SIG-M5 (cell line): Measurements from ENCODE around the gene CEP85.

Experiments used
- DNase-seq: peaks from one replicate; lab custom pipeline; 2025; lab: John Stamatoyannopoulos, UW

Gene CEP85

GRCh38 chr1:26317146-26317545, 83.1 kb downstream of the CEP85 start:
- DNase-seq, result no peak

DNA sequence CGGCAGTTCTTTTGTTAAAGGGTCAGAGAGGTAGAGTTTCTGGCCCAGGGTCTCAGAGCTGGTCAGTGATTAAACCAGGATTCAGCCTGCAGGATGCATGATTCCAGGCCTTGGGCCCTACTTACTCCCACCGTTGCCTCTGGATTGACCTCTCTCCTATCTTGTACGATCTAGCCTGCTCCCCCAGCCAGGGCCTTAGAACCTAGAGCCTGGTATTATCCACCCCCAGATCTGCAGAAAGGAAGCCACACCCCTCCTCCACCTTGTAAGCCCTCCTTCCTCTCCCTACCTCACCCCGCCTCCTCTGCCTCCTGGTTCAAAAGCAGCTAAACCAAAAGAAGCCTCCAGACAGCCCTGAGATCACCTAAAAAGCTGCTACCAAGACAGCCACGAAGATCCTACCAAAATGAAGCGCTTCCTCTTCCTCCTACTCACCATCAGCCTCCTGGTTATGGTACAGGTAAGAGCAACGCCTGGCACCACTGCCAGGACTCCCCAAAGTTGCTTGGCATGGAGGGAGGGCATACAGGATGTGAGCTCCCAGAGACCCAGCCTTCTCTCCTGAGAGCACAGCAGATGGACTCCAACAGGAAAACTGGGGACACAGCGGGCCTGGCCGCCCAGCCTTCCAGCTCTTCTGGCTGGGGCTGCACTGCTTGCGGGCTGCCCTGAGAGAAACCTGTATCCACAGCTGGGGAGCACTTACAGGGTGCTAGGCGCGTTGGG, 83.8 kb downstream of the CEP85 start, which contains the start of gene CD52:
Gene CD52, plus strand, starts transcription at position 347 of the 726 bp plus-strand sequence. Its CDS starts 60 bp downstream, at position 407.
- DNase-seq, result no peak

DNA sequence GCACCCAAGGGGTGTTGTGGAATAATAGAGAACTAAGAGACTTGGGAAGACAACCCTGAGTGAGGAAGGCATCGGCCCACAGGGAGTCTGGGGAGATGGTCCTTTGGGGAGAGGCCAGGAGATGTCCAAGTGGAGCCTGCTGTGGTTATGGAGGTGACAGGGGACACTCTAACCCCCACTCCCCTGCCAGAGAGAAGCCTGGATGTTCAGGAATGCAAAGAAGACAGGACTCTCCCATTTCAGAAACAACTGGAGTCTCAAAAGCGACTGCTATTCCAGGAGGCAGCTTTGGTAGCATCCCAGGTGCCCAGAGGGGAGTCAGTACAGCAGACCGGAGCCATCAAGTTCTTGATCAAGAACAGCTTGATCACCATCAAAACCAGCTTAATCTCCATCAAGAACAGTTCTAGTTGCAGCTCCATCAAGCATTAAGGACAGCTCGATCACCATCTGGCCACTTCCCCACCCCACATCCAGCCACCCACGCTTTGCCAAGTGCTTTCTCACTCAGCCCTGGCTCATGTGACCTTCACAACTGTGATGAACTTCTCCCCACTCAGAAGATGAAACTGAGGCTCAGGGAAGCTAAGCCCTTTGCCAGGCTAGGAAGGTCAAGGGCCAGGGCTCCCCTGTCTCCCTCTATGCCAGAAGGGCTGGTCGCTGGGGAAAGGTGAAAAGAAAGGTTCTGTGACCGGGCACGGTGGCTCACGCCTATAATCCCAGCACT, 84.5 kb downstream of the CEP85 start:
- DNase-seq, result no peak

DNA sequence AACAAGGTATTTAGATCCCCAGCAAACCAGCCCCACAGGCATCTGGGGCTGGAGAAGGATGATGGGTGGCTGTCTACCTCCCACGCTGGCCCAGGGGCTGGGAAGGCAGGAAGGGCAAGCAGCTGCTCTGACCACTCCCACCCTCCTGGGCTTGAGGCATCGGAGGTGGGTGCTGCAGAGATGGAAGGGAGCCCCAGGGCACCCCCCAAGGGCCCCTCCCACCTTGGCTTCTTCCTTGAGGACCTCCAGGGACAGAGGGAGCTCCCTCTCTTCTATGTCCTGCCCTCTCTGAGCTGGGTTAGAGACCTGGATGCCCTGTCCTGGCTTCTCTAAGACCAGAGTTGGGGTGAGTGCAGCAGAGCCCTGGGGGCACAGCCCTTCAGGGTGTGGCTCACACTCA, 86.9 kb downstream of the CEP85 start:
- DNase-seq, result no peak

- peak; percentile 33 for DNase-seq
Measured at GRCh38 chr1:26321315-26322041, 87.5 kb downstream of the CEP85 start.

DNA sequence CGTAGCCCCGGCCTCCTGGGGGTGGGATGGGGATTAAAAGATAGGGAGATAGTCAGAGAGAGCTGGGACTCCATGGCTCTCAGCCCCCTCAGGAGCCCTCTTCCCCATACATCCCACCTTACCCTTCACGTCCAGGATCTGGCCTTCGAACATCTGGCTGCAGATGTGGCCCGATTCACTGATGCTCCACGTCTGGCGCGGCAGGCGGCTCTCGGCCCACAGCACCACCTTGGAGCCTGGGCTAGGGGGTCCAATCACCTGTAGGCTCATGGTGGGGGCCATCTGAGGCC, 88.0 kb downstream of the CEP85 start:
- no peak for DNase-seq

DNA sequence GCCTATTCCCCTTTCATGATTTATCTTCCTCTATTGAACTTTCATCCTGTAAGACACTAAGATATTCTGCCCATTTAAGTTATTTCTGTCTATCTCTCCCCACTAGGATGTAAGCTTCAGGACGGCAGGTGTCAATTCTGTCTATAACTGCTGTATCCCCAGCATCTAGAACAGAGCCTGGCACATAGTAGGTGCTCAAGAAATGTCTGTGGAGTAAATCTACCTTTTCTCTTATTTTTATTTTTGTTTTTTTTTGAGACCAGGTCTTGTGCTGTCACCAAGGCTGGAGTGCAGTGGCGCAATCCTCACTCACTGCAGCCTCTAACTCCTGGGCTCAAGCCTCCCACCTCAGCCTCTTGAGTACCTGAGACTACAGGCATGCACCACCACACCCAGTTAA, 89.4 kb downstream of the CEP85 start:
- DNase-seq, result no peak

DNA sequence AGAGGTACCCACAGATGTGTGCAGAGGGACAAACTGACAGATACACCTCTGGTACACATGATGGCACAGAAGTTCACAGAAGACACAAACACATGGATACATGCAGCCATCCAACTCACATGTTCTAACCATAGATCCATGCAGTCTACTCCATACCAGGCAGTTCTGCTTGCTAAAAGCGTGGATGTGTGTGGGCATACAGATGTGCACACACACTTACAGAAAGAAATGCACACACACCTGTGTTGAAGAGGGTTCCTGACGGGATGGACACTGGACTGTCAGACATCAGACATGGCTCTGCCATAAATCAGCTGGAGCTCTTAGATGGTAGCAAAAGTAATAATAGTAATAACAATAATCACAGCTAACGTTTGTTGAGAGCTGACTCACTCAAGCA, 90.5 kb downstream of the CEP85 start:
- DNase-seq, result no peak

DNA sequence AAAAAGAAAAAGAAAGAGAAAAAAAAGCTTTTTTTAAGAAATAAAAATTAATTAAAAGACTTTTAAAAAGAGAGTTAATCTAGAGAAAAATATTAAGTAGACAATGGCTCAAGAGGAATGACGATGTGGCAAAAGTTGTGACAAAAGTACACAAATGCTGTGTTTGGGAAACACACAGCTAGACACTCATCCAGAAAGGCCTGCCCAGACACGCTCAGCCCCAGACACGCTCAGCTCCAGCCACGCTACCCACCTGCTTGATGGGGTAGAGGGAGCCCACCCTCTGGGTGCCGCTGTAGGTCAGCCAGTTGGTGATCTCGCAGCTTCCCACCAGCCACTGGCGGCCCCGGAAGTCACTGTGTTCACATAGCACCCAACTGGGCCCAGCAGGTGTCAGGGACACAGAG, 94.0 kb downstream of the CEP85 start:
- DNase-seq, result no peak
